GM18870 (cell line): ENCODE data around the gene FPGT.
"Not testable (repeated sequence)": the region's sequence is repeated elsewhere in the genome, so short reads cannot be mapped to it uniquely, and the experiment has no call there.

Experiments
- ATAC-seq: cut with Tn5 transposase; IDR thresholded peaks from one replicate; pipeline ENCODE4 v1.9.1; 2021; ENCODE audit warnings: moderate library complexity; ENCODE audit not compliant: unreplicated experiment

The FPGT gene

GRCh38 chr1:74253243-74253824 lies 55.3 kb downstream of the FPGT start:
- not testable (repeated sequence) for ATAC-seq
